BLaER1 treated with 17β-estradiol and CSF1 and Interleukin-3, amounts not matched to agents 10 nM and 100 nM (cell line): Measurements from ENCODE around the gene SDK1.

ENCODE experiments used
- H3K27ac ChIP-seq, 11 experiments: shearing (Covaris generic); formaldehyde crosslinking; 2 replicates each; pipeline ENCODE4 v1.8.1; 2022
- H3K27me3 ChIP-seq, 11 experiments: shearing (Covaris generic); formaldehyde crosslinking; 2 replicates each; pipeline ENCODE4 v1.8.1; 2022
- H3K36me3 ChIP-seq, 11 experiments: shearing (Covaris generic); formaldehyde crosslinking; 2 replicates each; pipeline ENCODE4 v1.8.1; 2022
- H3K4me1 ChIP-seq, 10 experiments: shearing (Covaris generic); formaldehyde crosslinking; 2 replicates each; pipeline ENCODE4 v1.8.1; 2022
- H3K4me2 ChIP-seq, 11 experiments: shearing (Covaris generic); formaldehyde crosslinking; 2 replicates each; pipeline ENCODE4 v1.8.1; 2022
- H3K4me3 ChIP-seq, 10 experiments: shearing (Covaris generic); formaldehyde crosslinking; 2 replicates each; pipeline ENCODE4 v1.8.1; 2022
- H3K9ac ChIP-seq, 11 experiments: shearing (Covaris generic); formaldehyde crosslinking; 2 replicates each; pipeline ENCODE4 v1.8.1; 2022
- H3K9me3 ChIP-seq, 11 experiments: shearing (Covaris generic); formaldehyde crosslinking; replicated peaks in 1 of 11; 2 replicates each; pipeline ENCODE4 v1.8.1; 2022
- H4K20me1 ChIP-seq, 11 experiments: shearing (Covaris generic); formaldehyde crosslinking; 2 replicates each; pipeline ENCODE4 v1.8.1; 2022
- Cebpa-rat ChIP-seq, 11 experiments: shearing (Covaris generic); IDR thresholded peaks; 2 replicates each; pipeline ENCODE4 v1.8.1; 2022

SDK1 gene

DNA sequence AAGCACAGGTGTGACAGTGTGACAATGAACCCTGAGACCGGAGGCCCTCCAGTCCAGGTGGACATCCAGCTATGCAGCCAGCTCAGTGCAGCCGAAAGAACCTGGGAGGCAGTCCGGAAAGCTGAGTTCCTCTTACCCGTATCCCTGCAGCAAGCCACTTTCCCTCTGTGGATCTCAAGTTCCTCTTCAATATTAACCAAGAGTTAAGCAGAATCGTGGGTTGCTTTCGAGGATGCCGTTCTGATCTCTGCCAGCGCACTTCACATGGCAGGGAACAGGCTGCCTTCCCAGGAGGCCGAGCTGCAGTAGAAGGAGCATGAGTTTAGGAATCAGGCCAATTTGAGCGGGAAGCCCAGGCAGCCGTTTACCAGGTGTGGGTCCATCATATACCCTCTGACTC is 591.6 kb downstream of the SDK1 start:
- H3K27ac ChIP-seq = no peak overlapping the region
- H3K4me3 ChIP-seq = no peak overlapping the region
- peak overlapping the region in 2 of 11 experiments; percentile 21 to 25; a peak in 2 of 22 replicates for H3K4me2 ChIP-seq
- no peaks in the 10 kb centered on the region for H3K36me3 ChIP-seq
- H3K9ac ChIP-seq = no peak overlapping the region
- no peaks in the 10 kb centered on the region for H3K27me3 ChIP-seq
- H4K20me1 ChIP-seq = no peaks in the 10 kb centered on the region
- H3K4me1 ChIP-seq = peaks cover 0 to 33% (median 9%) of the 10 kb centered on the region in 10 experiments; a peak in 15 of 20 replicates
- TF ChIP-seq Cebpa-rat (IDR thresholded peaks at IDR 0.05) = no peak
- peaks cover 0 to 11% (median 0%) of the 10 kb centered on the region in 11 experiments; a peak in 2 of 22 replicates for H3K9me3 ChIP-seq

DNA sequence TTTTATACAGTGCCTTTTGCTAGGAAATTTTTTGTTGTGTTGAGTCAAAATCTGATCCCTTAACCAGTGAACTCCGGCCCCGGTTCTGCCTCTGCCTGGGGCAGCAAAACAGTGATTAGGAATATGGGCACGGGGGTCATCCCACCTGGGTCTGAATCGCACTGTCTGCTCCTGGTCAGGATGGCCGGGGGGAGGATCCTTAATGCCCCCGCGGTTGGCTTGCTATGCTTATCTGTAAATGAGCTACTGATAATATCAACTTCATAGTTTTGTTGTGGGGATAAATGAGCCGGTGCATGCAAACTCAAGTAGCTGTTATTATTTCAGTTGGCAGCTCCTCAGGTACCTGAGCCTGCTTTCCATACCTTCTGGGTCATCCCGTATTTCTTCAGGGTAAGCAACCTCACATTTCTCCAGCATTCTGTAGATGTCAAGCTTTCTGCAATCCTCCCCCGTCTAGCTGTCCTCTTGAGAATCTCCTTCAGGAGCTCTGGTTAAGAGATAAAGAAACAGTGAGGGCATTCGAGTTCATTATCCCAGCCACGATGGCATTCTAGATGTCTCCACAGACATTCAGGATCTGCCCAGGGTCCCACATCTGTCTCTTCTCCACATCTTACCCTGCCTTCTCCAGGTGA is 592.2 kb downstream of the SDK1 start:
- H3K4me1 ChIP-seq = peaks cover 0 to 33% (median 10%) of the 10 kb centered on the region in 10 experiments; a peak in 16 of 20 replicates
- TF ChIP-seq Cebpa-rat (IDR thresholded peaks at IDR 0.05) = no peak
- no peaks in the 10 kb centered on the region for H3K27me3 ChIP-seq
- peak overlapping the region in 5 of 11 experiments; percentile 18 to 56 (median 32); a peak in 4 of 22 replicates for H3K4me2 ChIP-seq
- no peak overlapping the region for H3K4me3 ChIP-seq
- no peaks in the 10 kb centered on the region for H4K20me1 ChIP-seq
- no peaks in the 10 kb centered on the region for H3K36me3 ChIP-seq
- peaks cover 0 to 11% (median 0%) of the 10 kb centered on the region in 11 experiments; a peak in 2 of 22 replicates for H3K9me3 ChIP-seq
- H3K9ac ChIP-seq = no peak overlapping the region
- H3K27ac ChIP-seq = no peak overlapping the region

DNA sequence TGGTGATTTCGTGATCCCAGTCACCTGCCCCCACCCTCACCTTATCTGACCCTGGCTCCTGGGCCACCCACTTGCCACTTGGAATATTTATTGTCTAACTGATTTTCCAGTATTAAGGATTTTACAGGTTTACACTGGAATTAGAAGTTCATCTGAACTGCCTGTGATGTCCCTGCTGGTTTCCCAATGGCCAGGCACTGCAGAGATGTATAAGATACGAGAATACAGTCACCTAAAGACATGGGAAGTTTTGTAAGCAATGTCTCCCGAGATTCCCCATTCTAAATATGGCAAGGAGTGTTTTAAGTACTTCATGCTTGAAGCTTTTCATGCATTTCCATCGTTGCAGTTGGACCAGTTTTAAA is 592.7 kb downstream of the SDK1 start:
- no peaks in the 10 kb centered on the region for H3K36me3 ChIP-seq
- H3K9me3 ChIP-seq = peaks cover 0 to 11% (median 0%) of the 10 kb centered on the region in 11 experiments; a peak in 2 of 22 replicates
- no peak overlapping the region for H3K27ac ChIP-seq
- peak overlapping the region in 7 of 11 experiments; percentile 10 to 56 (median 30); a peak in 8 of 22 replicates for H3K4me2 ChIP-seq
- no peak overlapping the region for H3K4me3 ChIP-seq
- H3K9ac ChIP-seq = no peak overlapping the region
- no peaks in the 10 kb centered on the region for H3K27me3 ChIP-seq
- H4K20me1 ChIP-seq = no peaks in the 10 kb centered on the region
- no peak for TF ChIP-seq Cebpa-rat (IDR thresholded peaks at IDR 0.05)
- H3K4me1 ChIP-seq = peaks cover 0 to 33% (median 10%) of the 10 kb centered on the region in 10 experiments; a peak in 16 of 20 replicates

DNA sequence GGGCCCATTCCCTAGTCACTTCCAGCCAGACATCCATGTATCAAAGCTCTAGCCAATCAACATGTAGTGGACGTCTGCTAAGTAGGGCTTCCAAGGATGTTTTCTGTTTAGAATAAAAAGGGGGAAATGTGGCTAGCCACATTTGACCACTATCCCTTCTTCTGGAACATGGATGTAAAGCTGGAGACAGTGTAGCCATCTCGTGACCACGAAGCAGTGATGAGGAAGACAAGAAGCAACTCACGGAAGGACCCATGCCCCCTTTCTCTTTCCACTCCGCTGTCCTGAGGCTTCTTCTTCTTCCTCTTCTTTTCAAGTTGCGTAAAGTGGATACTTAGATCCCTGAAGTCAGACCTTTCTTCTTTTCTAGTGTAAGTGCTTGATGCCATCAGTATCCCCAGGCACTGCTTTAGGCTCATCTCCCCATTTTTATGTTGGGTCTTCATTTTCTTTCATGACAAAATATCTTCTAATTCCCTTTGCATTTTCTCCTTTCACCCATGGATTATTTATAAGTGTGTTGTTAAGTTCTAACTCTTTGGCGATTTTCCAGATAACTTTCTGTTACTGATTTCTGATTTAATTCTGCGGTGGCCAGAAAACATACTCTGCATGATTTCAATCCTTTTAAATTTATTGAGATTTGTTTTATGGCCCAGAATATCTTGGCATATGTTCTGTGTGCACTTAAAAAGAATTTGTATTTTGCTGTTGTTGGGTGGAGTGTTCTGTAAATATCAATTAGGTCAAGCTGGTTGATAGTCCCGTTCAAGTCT is 594.5 kb downstream of the SDK1 start:
- no peak overlapping the region for H3K4me3 ChIP-seq
- H3K9ac ChIP-seq = no peak overlapping the region
- peaks cover 4 to 33% (median 11%) of the 10 kb centered on the region in 10 experiments; a peak in 17 of 20 replicates for H3K4me1 ChIP-seq
- H3K9me3 ChIP-seq = peaks cover 0 to 9% (median 0%) of the 10 kb centered on the region in 11 experiments; a peak in 2 of 22 replicates
- no peaks in the 10 kb centered on the region for H3K36me3 ChIP-seq
- H3K4me2 ChIP-seq = peak overlapping the region in 1 of 11 experiments; percentile 5; a peak in 1 of 22 replicates
- no peak overlapping the region for H3K27ac ChIP-seq
- no peak for TF ChIP-seq Cebpa-rat (IDR thresholded peaks at IDR 0.05)
- no peaks in the 10 kb centered on the region for H4K20me1 ChIP-seq
- no peaks in the 10 kb centered on the region for H3K27me3 ChIP-seq

DNA sequence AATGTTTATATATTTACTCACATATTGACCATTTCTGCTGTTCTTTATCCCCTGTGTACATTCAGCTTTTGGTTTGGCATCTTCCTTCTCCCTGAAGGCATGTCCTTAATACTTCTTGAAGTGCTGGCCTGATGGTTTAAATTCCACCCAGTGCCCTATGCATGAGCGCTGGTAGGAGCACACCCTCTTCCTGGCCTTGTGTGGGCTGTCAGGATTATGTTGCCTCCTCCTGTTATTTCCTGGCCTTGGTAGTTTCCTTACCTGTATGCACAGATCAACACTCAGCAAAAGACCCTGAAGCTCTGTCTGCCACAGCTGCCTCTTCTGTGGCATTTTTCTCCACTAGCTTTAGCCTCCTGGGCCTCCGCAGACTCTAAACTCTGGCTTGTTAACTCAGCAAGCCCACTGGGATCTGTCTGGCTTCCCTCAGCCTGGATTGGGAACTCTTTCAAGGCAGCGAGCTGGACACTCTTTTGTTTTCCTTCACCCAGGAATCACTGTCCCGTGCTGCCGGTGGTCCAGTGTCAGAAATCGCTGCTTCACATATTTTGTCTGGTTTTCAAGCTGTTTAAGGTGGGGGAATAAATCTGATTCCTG is 595.2 kb downstream of the SDK1 start:
- no peak overlapping the region for H3K27ac ChIP-seq
- H3K4me2 ChIP-seq = no peak overlapping the region
- H3K36me3 ChIP-seq = no peaks in the 10 kb centered on the region
- H3K4me3 ChIP-seq = no peak overlapping the region
- no peaks in the 10 kb centered on the region for H3K27me3 ChIP-seq
- 0 out of 22 replicates have a peak, but pooled peaks cover 0 to 2% (median 0%) of the 10 kb centered on the region in 11 experiments for H3K9me3 ChIP-seq
- peaks cover 4 to 33% (median 13%) of the 10 kb centered on the region in 10 experiments; a peak in 17 of 20 replicates for H3K4me1 ChIP-seq
- no peaks in the 10 kb centered on the region for H4K20me1 ChIP-seq
- no peak overlapping the region for H3K9ac ChIP-seq
- no peak for TF ChIP-seq Cebpa-rat (IDR thresholded peaks at IDR 0.05)

DNA sequence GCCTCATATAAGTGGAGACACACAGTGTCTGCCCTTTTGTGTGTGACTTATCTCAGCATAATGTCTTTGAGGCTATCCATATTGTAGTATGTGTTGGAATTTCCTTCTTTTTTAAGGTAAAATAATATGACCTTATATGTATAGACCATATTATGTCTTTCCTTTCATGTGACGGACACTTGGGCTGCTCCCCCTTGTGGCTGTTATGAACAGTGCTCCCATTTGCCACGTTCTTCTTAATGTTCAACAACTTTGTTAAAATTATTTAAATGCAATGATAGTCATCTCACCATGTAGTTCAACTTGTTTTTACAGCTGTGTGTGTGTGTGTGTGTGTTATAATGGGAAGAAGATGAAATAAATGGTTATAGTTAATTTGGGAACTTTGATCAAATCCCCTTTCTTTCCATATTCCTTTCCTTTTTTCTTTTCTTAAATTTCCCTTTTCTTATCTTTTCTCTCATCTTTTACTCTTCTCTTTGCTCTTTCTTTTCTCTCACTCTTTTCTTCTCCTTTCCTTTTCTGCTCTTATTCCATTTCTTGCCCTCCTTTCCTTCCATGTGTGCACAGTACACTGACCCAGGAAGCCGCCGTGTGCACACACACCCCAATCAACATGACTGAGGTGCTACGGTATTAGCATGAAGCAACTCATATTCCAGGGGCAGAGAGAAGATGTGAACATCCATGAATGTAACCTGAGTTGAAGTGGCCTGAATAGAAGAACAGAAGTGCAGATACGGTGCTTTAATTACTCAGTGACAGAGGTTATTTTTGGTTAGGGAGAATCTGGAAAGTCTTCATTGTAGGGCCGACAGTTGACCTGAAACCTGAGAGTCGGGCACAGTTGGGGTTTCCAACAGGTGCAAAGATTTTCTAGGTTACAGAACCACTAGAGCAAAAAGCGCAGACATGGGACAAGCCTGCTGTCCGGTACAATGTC is 596.6 kb downstream of the SDK1 start:
- peaks cover 4 to 28% (median 13%) of the 10 kb centered on the region in 10 experiments; a peak in 17 of 20 replicates for H3K4me1 ChIP-seq

DNA sequence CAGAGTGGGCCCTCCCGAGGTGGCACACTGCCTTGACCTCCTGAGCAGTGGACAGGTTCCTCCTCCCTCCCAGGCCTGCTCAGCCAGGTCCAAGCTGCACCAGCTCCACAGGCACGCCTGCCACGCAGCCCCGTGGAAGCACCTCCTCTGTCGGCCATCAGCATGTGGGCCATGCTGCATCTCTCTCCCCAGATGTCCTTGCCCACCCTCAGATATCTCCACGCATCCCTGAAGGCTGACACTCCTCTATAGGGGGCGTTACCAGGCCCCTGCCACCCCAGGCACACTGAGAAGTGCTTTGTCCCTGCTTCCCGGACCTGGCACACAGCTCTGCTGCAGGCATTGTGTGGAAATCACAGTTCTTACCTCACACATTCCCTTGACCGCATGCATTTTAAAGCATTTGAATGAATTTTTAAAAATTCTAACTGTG is 598.5 kb downstream of the SDK1 start:
- no peaks in the 10 kb centered on the region; a peak in 1 of 22 replicates for H3K9me3 ChIP-seq
- no peak for TF ChIP-seq Cebpa-rat (IDR thresholded peaks at IDR 0.05)
- H3K4me2 ChIP-seq = no peak overlapping the region
- H3K9ac ChIP-seq = no peak overlapping the region
- H3K36me3 ChIP-seq = no peaks in the 10 kb centered on the region
- no peaks in the 10 kb centered on the region for H3K27me3 ChIP-seq
- H3K4me3 ChIP-seq = no peak overlapping the region
- H3K4me1 ChIP-seq = peaks cover 0 to 25% (median 11%) of the 10 kb centered on the region in 10 experiments; a peak in 16 of 20 replicates
- H3K27ac ChIP-seq = no peak overlapping the region
- no peaks in the 10 kb centered on the region for H4K20me1 ChIP-seq

More for the DNA sequence above, 596.6 kb downstream of the SDK1 start:
- H3K4me3 ChIP-seq = no peak overlapping the region
- no peak overlapping the region for H3K9ac ChIP-seq
- no peaks in the 10 kb centered on the region for H3K36me3 ChIP-seq
- no peaks in the 10 kb centered on the region for H3K27me3 ChIP-seq
- H3K27ac ChIP-seq = no peak overlapping the region
- no peak for TF ChIP-seq Cebpa-rat (IDR thresholded peaks at IDR 0.05)
- no peaks in the 10 kb centered on the region for H4K20me1 ChIP-seq
- no peaks in the 10 kb centered on the region for H3K9me3 ChIP-seq
- H3K4me2 ChIP-seq = peak overlapping the region in 2 of 11 experiments; percentile 2 to 6; a peak in 4 of 22 replicates

DNA sequence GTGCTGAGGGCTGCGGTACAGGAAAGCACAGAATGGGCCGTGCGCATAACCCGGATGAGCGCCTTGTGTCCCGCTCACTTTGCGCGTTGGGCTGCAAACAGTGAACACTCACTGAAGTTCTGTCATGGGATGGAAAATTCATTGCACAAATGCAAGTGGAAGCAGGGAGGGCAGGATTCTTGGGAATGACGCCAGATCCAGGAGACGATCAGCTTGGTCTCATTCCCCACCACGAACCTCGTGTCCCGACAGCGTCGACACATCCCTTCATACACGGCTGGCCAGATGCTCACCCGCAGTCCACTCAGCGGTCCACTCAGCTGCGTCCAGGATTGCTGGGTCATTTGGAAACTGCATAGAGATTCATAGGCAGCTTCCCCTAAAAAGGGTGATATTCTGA is 607.1 kb downstream of the SDK1 start:
- peaks cover 0 to 10% (median 0%) of the 10 kb centered on the region in 11 experiments; a peak in 7 of 22 replicates for H3K9me3 ChIP-seq
- no peak overlapping the region for H3K9ac ChIP-seq
- no peak overlapping the region for H3K4me2 ChIP-seq
- H3K27ac ChIP-seq = no peak overlapping the region
- H3K4me1 ChIP-seq = peaks cover 18 to 45% (median 34%) of the 10 kb centered on the region in 10 experiments
- no peaks in the 10 kb centered on the region for H3K36me3 ChIP-seq
- no peak for TF ChIP-seq Cebpa-rat (IDR thresholded peaks at IDR 0.05)
- H4K20me1 ChIP-seq = no peaks in the 10 kb centered on the region
- H3K27me3 ChIP-seq = no peaks in the 10 kb centered on the region
- no peak overlapping the region for H3K4me3 ChIP-seq
